Measurements from ENCODE around the gene ANKRD52. TPM values are rescaled to one million over a fixed set of nuclear protein-coding genes. Genes with fewer than 3 reads are reported as not detected.

Gene ANKRD52
- total and polyA plus RNA-seq, 2 experiments from 2014 or later, result 20.3 to 25.2 TPM

- no peak overlapping the region for H3K27ac ChIP-seq (ENCODE audit: low read depth)
- no peaks in the 10 kb centered on the region for H3K79me2 ChIP-seq (replicated peaks; ENCODE audit: insufficient read depth)
- no peak overlapping the region for H3K4me2 ChIP-seq
- Mint-ChIP-seq H3K27me3 (ENCODE audit: insufficient read depth, low read depth, poor library complexity) (peaks cover 6% of the 10 kb centered on the region), H3K4me1 (peaks cover 10% of the 10 kb centered on the region; the same call in 2 of the 3 replicates), H3K36me3 (ENCODE audit: low read depth) (peaks cover 5% of the 10 kb centered on the region; the same call in 1 of the 3 replicates), H3K9me3 (no peaks in the 10 kb centered on the region), H3K4me3 (no peak overlapping the region), H3K27ac (no peak overlapping the region)
- H4K20me1 ChIP-seq (replicated peaks; ENCODE audit: insufficient read depth), result no peaks in the 10 kb centered on the region
- peaks cover 5% of the 10 kb centered on the region; the same call in 1 of the 2 replicates for H3K27me3 ChIP-seq (ENCODE audit: insufficient read depth)
- H2AFZ ChIP-seq, result no peak overlapping the region
- H3K36me3 ChIP-seq (ENCODE audit: insufficient read depth), result no peaks in the 10 kb centered on the region
- H3K4me3 ChIP-seq, result no peak overlapping the region
- no peaks in the 10 kb centered on the region for H3K9me2 ChIP-seq (ENCODE audit: insufficient read depth)
- no peaks in the 10 kb centered on the region for H3K4me1 ChIP-seq (ENCODE audit: insufficient read depth)
- ATAC-seq, result no peak; the same call in 2 of the 3 replicates
- TF ChIP-seq JUNB (IDR thresholded peaks at IDR 0.05; ENCODE audit: unreplicated experiment) (no peak), ZNF114 (CRISPR knock-in tag; IDR thresholded peaks at IDR 0.05) (no peak), STAT1 (IDR thresholded peaks at IDR 0.05; ENCODE audit: unreplicated experiment) (no peak), POLR2AphosphoS5 (IDR thresholded peaks at IDR 0.05; ENCODE audit: low read depth) (no peak), ZNF331 (CRISPR knock-in tag; IDR thresholded peaks at IDR 0.05; ENCODE audit: low read depth) (no peak), ETS1 (IDR thresholded peaks at IDR 0.05) (no peak), EZH2 (IDR thresholded peaks at IDR 0.05; ENCODE audit: low read depth, unreplicated experiment) (no peak), EZH2phosphoT487 (IDR thresholded peaks at IDR 0.05; ENCODE audit: unreplicated experiment) (no peak), REST (IDR thresholded peaks at IDR 0.05; ENCODE audit: unreplicated experiment) (no peak), NANOG (IDR thresholded peaks at IDR 0.05; ENCODE audit: borderline replicate concordance) (no peak), CREB1 (CRISPR knock-in tag; IDR thresholded peaks at IDR 0.05; ENCODE audit: low read depth) (no peak)
- TF ChIP-seq, protein P1, sequence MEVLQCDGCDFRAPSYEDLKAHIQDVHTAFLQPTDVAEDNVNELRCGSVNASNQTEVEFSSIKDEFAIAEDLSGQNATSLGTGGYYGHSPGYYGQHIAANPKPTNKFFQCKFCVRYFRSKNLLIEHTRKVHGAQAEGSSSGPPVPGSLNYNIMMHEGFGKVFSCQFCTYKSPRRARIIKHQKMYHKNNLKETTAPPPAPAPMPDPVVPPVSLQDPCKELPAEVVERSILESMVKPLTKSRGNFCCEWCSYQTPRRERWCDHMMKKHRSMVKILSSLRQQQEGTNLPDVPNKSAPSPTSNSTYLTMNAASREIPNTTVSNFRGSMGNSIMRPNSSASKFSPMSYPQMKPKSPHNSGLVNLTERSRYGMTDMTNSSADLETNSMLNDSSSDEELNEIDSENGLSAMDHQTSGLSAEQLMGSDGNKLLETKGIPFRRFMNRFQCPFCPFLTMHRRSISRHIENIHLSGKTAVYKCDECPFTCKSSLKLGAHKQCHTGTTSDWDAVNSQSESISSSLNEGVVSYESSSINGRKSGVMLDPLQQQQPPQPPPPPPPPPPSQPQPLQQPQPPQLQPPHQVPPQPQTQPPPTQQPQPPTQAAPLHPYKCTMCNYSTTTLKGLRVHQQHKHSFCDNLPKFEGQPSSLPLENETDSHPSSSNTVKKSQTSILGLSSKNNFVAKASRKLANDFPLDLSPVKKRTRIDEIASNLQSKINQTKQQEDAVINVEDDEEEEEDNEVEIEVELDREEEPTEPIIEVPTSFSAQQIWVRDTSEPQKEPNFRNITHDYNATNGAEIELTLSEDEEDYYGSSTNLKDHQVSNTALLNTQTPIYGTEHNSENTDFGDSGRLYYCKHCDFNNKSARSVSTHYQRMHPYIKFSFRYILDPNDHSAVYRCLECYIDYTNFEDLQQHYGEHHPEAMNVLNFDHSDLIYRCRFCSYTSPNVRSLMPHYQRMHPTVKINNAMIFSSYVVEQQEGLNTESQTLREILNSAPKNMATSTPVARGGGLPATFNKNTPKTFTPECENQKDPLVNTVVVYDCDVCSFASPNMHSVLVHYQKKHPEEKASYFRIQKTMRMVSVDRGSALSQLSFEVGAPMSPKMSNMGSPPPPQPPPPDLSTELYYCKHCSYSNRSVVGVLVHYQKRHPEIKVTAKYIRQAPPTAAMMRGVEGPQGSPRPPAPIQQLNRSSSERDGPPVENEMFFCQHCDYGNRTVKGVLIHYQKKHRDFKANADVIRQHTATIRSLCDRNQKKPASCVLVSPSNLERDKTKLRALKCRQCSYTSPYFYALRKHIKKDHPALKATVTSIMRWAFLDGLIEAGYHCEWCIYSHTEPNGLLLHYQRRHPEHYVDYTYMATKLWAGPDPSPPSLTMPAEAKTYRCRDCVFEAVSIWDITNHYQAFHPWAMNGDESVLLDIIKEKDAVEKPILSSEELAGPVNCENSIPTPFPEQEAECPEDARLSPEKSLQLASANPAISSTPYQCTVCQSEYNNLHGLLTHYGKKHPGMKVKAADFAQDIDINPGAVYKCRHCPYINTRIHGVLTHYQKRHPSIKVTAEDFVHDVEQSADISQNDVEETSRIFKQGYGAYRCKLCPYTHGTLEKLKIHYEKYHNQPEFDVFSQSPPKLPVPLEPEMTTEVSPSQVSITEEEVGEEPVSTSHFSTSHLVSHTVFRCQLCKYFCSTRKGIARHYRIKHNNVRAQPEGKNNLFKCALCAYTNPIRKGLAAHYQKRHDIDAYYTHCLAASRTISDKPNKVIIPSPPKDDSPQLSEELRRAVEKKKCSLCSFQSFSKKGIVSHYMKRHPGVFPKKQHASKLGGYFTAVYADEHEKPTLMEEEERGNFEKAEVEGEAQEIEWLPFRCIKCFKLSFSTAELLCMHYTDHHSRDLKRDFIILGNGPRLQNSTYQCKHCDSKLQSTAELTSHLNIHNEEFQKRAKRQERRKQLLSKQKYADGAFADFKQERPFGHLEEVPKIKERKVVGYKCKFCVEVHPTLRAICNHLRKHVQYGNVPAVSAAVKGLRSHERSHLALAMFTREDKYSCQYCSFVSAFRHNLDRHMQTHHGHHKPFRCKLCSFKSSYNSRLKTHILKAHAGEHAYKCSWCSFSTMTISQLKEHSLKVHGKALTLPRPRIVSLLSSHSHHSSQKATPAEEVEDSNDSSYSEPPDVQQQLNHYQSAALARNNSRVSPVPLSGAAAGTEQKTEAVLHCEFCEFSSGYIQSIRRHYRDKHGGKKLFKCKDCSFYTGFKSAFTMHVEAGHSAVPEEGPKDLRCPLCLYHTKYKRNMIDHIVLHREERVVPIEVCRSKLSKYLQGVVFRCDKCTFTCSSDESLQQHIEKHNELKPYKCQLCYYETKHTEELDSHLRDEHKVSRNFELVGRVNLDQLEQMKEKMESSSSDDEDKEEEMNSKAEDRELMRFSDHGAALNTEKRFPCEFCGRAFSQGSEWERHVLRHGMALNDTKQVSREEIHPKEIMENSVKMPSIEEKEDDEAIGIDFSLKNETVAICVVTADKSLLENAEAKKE (CRISPR knock-in tag; IDR thresholded peaks at IDR 0.05), result no peak
- TF ChIP-seq, protein P2, sequence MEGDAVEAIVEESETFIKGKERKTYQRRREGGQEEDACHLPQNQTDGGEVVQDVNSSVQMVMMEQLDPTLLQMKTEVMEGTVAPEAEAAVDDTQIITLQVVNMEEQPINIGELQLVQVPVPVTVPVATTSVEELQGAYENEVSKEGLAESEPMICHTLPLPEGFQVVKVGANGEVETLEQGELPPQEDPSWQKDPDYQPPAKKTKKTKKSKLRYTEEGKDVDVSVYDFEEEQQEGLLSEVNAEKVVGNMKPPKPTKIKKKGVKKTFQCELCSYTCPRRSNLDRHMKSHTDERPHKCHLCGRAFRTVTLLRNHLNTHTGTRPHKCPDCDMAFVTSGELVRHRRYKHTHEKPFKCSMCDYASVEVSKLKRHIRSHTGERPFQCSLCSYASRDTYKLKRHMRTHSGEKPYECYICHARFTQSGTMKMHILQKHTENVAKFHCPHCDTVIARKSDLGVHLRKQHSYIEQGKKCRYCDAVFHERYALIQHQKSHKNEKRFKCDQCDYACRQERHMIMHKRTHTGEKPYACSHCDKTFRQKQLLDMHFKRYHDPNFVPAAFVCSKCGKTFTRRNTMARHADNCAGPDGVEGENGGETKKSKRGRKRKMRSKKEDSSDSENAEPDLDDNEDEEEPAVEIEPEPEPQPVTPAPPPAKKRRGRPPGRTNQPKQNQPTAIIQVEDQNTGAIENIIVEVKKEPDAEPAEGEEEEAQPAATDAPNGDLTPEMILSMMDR (conservative IDR thresholded peaks at IDR 0.05; ENCODE audit: low read depth in 2 of 2), result no peak
- no peak for DNase-seq (ENCODE audit: low spot score)
- H3F3A ChIP-seq (replicated peaks; ENCODE audit: low read depth), result 0 out of 2 replicates have a peak, but pooled peaks cover 3% of the 10 kb centered on the region
These were observed 27.0 kb downstream of the ANKRD52 start for GRCh38 chr12:56231184-56231582.
